Stimulated activated CD8-positive, alpha-beta memory T cell treated with anti-CD3 and anti-CD28 coated beads, Interleukin-7, amount 100 ng/mL, for 1 hour (primary cell): ENCODE measurements around the gene GSDMA.
A peak's percentile ranks its signal among the peaks of the same experiment; 100 is the strongest.

Experiments used
- DNase-seq, 2 donors: peaks; one replicate each; pipeline ENCODE4 v3.0.0-alpha.2; 2020; ENCODE audit warnings: low read depth in 2 of 2

The GSDMA gene

DNA sequence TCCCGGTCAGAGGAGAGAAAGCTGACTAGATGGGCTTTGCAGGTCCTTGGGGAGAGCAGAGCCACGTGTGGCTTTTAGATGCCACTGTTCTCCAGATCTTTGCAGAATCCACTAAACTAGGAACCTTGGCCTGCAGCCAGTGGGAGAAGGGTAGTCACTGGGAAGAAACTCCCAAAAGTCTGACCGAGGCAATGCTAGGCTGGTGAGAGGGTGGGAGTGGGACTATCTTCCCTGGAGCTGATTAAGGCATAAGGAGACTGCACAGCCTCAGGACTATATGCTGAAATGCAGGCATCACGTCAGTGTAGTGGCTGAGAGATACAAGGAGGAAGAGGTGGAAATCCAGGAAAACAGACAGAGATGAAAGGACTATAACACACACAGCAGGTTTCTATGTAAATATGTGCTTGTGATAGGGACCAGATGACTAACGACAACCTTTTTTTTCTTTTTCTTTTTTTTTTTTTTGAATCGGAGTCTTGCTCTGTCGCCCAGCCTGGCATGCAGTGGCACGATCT, 2.2 kb upstream of the GSDMA start:
- no peak for DNase-seq

DNA sequence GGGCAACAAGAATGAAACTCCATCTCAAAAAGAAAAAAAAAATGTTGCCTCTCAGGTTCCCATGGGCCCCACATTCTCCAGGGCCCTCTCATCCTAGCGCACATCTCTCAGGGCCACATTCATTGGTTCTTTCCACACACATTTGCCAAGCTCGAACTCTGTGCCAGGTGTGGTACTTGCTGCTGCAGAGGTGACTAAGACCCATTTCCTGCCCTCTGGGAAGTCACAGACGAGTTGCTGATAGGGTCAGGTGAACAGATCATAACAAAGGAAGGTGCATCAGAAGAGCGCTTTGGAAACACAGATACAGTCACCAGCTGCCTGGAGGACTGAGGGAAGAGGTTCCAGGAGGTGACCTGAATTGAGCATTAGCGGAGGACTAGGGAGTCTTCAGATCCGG, 1.0 kb downstream of the GSDMA start:
- DNase-seq, result no peak

- DNase-seq, result no peak
Measured at GRCh38 chr17:39965017-39965699, 2.4 kb downstream of the GSDMA start.

- no peak for DNase-seq
Measured at GRCh38 chr17:39966771-39967170, 4.0 kb downstream of the GSDMA start.

DNA sequence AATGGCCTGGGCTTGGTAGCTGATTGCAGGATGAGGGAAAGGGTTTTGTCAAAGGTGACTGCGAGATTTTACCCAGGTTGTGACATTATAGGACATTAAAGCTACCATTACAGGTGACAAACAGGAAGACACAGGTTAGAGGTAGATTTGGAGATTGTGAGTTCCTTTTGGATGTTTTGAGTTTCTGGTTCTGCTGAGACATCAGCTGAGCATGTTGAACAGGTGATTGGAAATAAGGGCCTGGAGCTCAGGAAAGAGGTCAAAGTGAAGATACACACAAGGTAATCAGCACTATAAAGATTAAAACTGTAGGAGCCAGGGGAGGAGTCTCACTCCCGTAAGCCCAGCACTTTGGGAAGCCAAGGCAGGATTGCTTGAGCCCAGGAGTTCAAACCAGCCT, 6.0 kb downstream of the GSDMA start:
- DNase-seq, result no peak

DNA sequence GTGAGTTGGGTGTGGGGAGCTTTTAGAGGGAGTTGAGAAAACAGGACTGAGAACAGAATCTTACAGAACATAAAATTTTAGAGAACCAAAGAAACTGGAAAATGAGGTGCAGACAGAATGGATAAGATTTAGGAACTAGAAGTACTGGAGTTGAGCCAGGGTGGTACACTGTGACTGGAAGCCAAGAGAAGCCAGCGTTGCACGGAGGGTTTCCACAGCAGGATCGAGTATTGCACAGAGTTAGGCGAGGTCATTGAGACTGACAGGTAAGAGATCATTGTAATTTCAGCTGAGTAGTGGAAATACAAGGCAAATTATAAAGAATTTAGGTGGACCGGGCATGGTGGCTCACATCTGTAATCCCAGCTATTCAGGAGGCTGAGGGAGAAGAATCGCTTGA, 6.6 kb downstream of the GSDMA start:
- no peak for DNase-seq

DNA sequence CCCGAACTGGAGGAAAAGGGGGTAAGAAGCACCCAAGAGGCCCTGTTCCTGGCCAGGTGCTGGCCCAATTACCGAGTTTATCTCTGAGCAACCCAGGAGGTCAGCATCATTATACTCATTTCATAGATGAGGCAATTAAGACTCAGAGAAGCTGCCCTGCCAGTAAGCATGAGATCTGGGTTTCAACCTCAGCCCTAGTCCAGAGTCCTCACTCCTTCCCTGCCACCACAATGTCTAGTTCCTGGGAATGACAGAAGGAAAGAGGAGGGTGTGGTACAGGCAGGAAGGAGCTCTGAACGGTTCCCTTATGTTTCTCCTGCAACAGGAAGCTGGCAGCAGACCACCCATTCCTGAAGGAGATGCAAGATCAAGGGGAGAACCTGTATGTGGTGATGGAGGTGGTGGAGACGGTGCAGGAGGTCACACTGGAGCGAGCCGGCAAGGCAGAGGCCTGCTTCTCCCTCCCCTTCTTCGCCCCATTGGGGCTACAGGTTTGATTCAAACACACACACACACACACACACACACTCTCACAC, 7.4 kb downstream of the GSDMA start:
- no peak for DNase-seq

DNA sequence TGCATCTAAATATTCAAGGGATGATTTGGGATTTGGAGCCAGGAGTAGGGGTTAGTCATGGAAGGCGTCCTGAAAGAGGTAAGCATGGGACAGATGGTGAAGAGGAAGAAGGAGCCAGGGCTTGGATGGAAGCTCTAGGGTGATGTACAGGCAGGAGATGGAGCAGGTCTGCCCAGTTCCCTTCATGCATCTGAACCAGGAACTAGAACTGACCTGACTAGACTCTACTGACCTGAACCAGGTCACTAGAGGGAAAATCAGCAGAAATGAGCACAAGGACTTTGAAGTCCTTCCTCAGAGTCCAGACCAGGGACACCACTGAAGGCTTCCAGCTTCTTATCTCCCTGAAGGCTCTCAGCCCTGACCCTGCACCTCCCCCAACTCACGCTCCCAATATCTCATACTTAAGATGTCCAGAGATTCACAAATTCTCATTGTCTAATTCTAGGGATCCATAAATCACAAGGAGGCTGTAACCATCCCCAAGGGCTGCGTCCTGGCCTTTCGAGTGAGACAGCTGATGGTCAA, 8.3 kb downstream of the GSDMA start:
- DNase-seq, result no peak

DNA sequence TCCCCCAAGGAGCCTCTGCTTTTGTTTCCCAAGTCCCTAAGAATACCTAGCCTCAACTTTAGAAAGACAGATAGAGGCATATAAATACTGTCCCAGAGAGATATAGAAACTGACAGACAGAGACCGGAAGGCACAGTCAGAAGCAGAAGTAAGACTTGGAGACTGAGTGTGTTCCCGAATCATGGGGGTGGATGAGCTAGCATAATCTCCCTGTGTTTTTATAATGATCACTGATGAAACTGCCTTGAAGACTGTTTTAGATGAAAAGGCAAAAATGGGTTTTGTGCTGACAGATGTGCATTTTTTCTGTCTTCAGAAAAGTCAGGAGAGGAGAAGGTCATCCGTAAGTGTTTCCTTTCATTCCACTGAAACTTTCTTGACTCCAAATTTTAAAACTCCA, 9.5 kb downstream of the GSDMA start:
- DNase-seq, result no peak

- no peak for DNase-seq
Measured at GRCh38 chr17:39973496-39973895, 10.7 kb downstream of the GSDMA start.

DNA sequence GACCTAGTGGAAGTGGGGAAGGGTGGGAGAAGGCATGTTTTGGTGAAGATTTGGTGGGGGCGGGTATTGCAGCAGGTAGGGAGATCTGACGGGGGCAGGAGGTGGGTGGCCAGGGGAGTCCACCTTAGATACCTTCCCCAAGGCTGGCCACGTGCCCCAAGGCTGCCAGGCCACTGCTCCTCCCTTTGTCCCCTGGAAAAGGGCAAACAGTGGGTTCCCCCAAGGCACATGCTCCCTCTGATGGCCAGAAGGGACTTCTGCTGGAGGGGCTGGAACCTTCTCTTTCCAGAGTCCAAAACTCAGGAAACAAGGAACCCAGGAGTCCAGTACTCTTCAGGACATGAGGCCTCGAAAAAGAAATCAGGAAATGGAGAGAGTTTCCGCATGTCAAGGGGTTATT, 11.6 kb downstream of the GSDMA start:
- no peak for DNase-seq

- no peak for DNase-seq
Measured at GRCh38 chr17:39975801-39976200, 13.0 kb downstream of the GSDMA start.

DNA sequence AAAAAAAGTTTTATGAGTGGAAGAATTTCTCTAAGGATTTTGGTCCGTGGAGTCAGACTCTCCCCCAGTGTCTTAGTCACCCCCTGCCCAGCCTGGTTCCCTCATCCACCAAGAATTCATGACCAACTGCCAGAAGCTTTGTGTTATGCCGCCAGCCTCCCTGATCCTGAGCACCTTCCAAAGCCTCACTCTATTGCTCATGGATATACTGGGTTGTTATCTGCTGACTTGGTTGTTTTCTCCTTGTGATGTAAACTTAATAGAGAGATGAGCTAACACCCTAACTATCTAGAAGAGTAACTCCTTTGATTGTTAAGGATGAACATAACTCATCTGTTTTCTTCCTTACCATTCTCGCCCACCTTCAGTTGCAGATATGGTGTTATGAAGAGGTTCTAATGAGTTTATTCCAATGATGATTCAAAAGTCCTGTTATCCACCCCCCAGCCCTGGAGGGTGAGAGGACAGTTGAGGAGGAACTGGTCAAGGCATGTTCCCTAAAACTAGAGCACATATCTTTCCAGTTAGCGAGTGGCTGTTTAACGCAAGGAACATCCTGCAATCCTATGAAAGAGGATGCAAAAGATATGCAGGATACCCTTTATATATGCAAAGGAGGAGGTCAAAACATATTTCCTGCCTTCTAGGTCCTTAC, 16.3 kb downstream of the GSDMA start:
- DNase-seq, result no peak

DNA sequence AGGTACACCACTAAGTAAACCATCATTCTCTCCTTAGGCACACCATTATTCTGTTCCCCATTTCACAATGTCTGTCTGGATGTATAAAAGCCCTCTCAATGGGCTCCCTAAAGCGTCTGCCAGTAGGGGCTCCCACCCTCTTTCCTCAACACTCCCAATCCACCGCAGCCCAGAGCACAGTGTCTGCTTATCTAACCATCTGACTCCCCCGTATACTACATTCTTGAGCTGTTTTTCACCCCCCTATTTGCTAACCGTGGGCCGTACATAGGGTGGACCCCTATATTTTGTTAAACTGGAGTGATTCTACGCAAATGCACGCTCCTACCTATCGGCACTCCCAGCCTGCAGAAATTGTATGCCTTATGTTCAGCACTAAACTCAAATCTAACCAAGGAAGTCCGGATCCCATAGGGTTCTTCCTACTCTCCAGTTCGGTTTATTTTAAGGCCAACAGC, 17.1 kb downstream of the GSDMA start:
- peak in 1 of 2 donors; percentile 15 for DNase-seq

- peak; percentile 95 to 97 for DNase-seq
Measured at GRCh38 chr17:39980351-39981206, 17.8 kb downstream of the GSDMA start, which contains the start of gene PSMD3. PSMD3 (plus strand) TSS chr17:39980807; CDS start chr17:39980971, 164 bp downstream.

GRCh38 chr17:39981207-39981741, 18.5 kb downstream of the GSDMA start:
- DNase-seq, result no peak

DNA sequence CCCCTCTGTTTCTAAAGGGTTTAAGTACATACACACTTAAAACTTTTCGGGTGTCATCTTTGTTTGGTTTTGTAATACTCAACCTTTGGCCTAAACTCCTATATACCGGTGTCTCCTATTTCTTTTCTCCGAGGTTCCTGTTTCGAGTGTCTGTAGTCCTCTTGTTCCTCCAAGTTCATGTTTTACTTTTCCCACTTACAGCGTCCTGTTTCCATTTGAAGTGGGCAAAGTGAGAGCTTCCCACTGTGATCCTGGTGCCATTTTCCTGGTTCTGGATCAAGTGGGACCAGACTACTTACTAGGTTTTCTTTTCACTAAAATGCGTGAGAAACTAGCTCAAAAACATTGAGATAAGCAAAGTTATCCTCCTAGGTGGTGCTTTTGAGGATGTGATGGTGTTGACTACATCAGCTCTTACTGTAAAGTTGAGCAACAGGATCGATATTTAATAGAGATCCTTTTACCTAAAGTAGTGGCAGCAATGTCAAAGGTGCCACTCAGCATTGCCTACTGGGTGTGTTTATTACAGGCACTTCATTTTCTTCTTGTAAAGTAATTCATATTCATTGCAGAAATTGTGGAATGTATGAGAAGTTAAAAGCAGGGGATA, 19.1 kb downstream of the GSDMA start:
- no peak for DNase-seq

GRCh38 chr17:39988206-39988810, 25.5 kb downstream of the GSDMA start:
- DNase-seq, result no peak

GRCh38 chr17:39994448-39994847, 31.6 kb downstream of the GSDMA start:
- no peak for DNase-seq

DNA sequence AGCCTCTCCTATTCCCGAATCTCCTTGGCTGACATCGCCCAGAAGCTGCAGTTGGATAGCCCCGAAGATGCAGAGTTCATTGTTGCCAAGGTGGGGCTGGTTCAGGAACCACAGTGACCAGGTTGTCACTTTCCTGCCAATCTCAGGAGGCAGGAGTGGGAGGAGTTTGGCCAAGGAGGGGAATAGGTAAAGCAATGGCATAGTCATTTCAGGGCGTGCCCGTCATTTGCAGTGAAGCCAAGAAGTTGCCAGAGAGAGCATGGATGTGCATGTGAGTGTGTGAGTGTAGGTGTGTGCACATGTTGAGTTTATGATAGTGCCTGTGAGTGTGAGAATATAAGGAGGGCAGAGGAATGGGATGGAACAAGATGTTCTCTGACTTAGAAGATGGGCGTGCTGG, 32.6 kb downstream of the GSDMA start:
- DNase-seq, result no peak

GRCh38 chr17:39996162-39996561, 33.4 kb downstream of the GSDMA start:
- DNase-seq, result no peak
